GM23338 (cell line): ENCODE data around the gene KRTAP24-1. TPM values are rescaled to one million over a fixed set of nuclear protein-coding genes. Genes with fewer than 3 reads are reported as not detected.

ENCODE experiments used
- ATAC-seq: fragments of 200-7000 bp; cut with Tn5 transposase; 3 replicates; pipeline ENCODE4 v1.9.1; 2020
- DNase-seq: peaks from one replicate; pipeline ENCODE4 v3.0.0-alpha.2; 2015; ENCODE audit warnings: low spot score
- H2AFZ ChIP-seq: fragments of 200-600 bp; sonication (generic); 2 replicates; pipeline ENCODE4 v1.8.0; 2016; ENCODE audit warnings: antibody characterized with exemption, mild to moderate bottlenecking, moderate library complexity
- H3F3A ChIP-seq: fragments of 200-600 bp; sonication (generic); replicated peaks from 2 replicates; pipeline ENCODE4 v1.8.0; 2017; ENCODE audit warnings: antibody characterized with exemption, mixed run types, low read depth
- H3K27ac ChIP-seq: fragments of 200-600 bp; sonication (generic); 2 replicates; pipeline ENCODE4 v1.6.1; 2016; ENCODE audit warnings: low read depth
- H3K27me3 ChIP-seq: fragments of 200-600 bp; sonication (generic); 2 replicates; pipeline ENCODE4 v1.8.0; 2016; ENCODE audit warnings: mild to moderate bottlenecking, mixed run types, moderate library complexity; ENCODE audit not compliant: insufficient read depth
- H3K36me3 ChIP-seq: fragments of 200-600 bp; sonication (generic); 2 replicates; pipeline ENCODE4 v1.8.0; 2016; ENCODE audit warnings: mild to moderate bottlenecking; ENCODE audit not compliant: insufficient read depth
- H3K4me1 ChIP-seq: fragments of 200-600 bp; sonication (generic); 2 replicates; pipeline ENCODE4 v1.8.0; 2016; ENCODE audit warnings: mild to moderate bottlenecking, moderate library complexity; ENCODE audit not compliant: insufficient read depth
- H3K4me2 ChIP-seq: fragments of 200-600 bp; sonication (generic); 2 replicates; pipeline ENCODE4 v1.7.1; 2017; ENCODE audit warnings: mixed run types
- H3K4me3 ChIP-seq: fragments of 200-600 bp; sonication (generic); 2 replicates; pipeline ENCODE4 v1.6.1; 2016; ENCODE audit warnings: mixed run types
- H3K79me2 ChIP-seq: fragments of 200-600 bp; sonication (generic); replicated peaks from 2 replicates; pipeline ENCODE4 v1.8.0; 2017; ENCODE audit warnings: mild to moderate bottlenecking; ENCODE audit not compliant: insufficient read depth
- H3K9me2 ChIP-seq: fragments of 200-600 bp; sonication (generic); 2 replicates; pipeline ENCODE4 v1.8.0; 2017; ENCODE audit not compliant: insufficient read depth
- H4K20me1 ChIP-seq: fragments of 200-600 bp; sonication (generic); replicated peaks from 2 replicates; pipeline ENCODE4 v1.8.0; 2017; ENCODE audit warnings: mild to moderate bottlenecking; ENCODE audit not compliant: insufficient read depth
- H3K27ac Mint-ChIP-seq: 2 replicates; pipeline ENCODE4 v1.8.0; 2020; ENCODE audit warnings: inconsistent platforms, mild to moderate bottlenecking, moderate library complexity, mixed read lengths
- H3K27me3 Mint-ChIP-seq: 3 replicates; pipeline ENCODE4 v1.8.0; 2022; ENCODE audit warnings: low read depth, mild to moderate bottlenecking, moderate library complexity, mixed read lengths, inconsistent platforms; ENCODE audit not compliant: insufficient read depth, poor library complexity
- H3K36me3 Mint-ChIP-seq: 3 replicates; pipeline ENCODE4 v1.8.0; 2021; ENCODE audit warnings: low read depth, mild to moderate bottlenecking, inconsistent platforms, moderate library complexity, mixed read lengths
- H3K4me1 Mint-ChIP-seq: 3 replicates; pipeline ENCODE4 v1.8.0; 2020; ENCODE audit warnings: mild to moderate bottlenecking, inconsistent platforms, mixed read lengths
- H3K4me3 Mint-ChIP-seq: 3 replicates; pipeline ENCODE4 v1.8.0; 2021; ENCODE audit warnings: moderate library complexity, mild to moderate bottlenecking, inconsistent platforms, mixed read lengths
- H3K9me3 Mint-ChIP-seq: 3 replicates; pipeline ENCODE4 v1.8.0; 2020; ENCODE audit warnings: moderate library complexity, mild to moderate bottlenecking, inconsistent platforms, mixed read lengths
- CTCF ChIP-seq, 2 experiments: fragments of 200-600 bp in 1 of 2; sonication (generic) in 1 of 2; conservative IDR thresholded peaks; 2 replicates each; pipeline versions ENCODE4 v1.5.1 to v1.6.1; 2016 to 2017; ENCODE audit warnings: antibody characterized with exemption in 2 of 2, low read depth in 2 of 2, mild to moderate bottlenecking in 2 of 2, moderate library complexity in 1 of 2
- EZH2 ChIP-seq: fragments of 200-600 bp; sonication (generic); IDR thresholded peaks from one replicate; pipeline ENCODE4 v1.8.0; 2017; ENCODE audit warnings: antibody characterized with exemption, mild to moderate bottlenecking, low read depth; ENCODE audit not compliant: unreplicated experiment
- EZH2phosphoT487 ChIP-seq: fragments of 200-600 bp; sonication (generic); IDR thresholded peaks from one replicate; pipeline ENCODE4 v1.8.1; 2018; ENCODE audit warnings: antibody characterized with exemption; ENCODE audit not compliant: unreplicated experiment
- JUNB ChIP-seq: IDR thresholded peaks from one replicate; pipeline ENCODE4 v1.6.1; 2016; ENCODE audit warnings: antibody characterized with exemption; ENCODE audit not compliant: unreplicated experiment
- NANOG ChIP-seq: IDR thresholded peaks from 2 replicates; pipeline ENCODE4 v1.6.1; 2016; ENCODE audit warnings: antibody characterized with exemption, borderline replicate concordance
- STAT1 ChIP-seq: IDR thresholded peaks from one replicate; pipeline ENCODE4 v1.6.1; 2016; ENCODE audit warnings: antibody characterized with exemption; ENCODE audit not compliant: unreplicated experiment
- ZNF114 ChIP-seq: fragments of 250-450 bp; sonication (Bioruptor Pico); IDR thresholded peaks from 2 replicates; pipeline ENCODE4 v1.5.0; 2020; ENCODE audit warnings: mild to moderate bottlenecking, moderate library complexity
- ZNF331 ChIP-seq: fragments of 250-450 bp; sonication (Bioruptor Pico); IDR thresholded peaks from 2 replicates; pipeline ENCODE4 v1.5.0; 2020; ENCODE audit warnings: low read depth, mild to moderate bottlenecking, moderate library complexity
- ZNF462 ChIP-seq: fragments of 250-450 bp; sonication (Bioruptor Pico); IDR thresholded peaks from 2 replicates; pipeline ENCODE4 v1.5.0; 2020; ENCODE audit warnings: mild to moderate bottlenecking, moderate library complexity
- polyA plus RNA-seq: library from polyadenylated mRNA; unstranded; fragments of >200 nt; fragmentation: Nextera tagmentation; extraction: Ambion mirVana; gene quantifications from 2 replicates; pipeline ENCODE4 v1.2.1, GENCODE V29; 2016
- total RNA-seq: library from RNA; depleted of rRNA; stranded (reverse); fragments of >200 nt; shearing (Covaris generic); gene quantifications from 2 replicates; pipeline ENCODE4 v1.2.3, GENCODE V29; 2014
- TF ChIP-seq, protein P1 (sequence below): IDR thresholded peaks from 2 replicates; pipeline ENCODE4 v1.6.1; 2016; ENCODE audit warnings: antibody characterized with exemption

Gene KRTAP24-1
- total and polyA plus RNA-seq, 2 experiments from 2014 or later = not detected

DNA sequence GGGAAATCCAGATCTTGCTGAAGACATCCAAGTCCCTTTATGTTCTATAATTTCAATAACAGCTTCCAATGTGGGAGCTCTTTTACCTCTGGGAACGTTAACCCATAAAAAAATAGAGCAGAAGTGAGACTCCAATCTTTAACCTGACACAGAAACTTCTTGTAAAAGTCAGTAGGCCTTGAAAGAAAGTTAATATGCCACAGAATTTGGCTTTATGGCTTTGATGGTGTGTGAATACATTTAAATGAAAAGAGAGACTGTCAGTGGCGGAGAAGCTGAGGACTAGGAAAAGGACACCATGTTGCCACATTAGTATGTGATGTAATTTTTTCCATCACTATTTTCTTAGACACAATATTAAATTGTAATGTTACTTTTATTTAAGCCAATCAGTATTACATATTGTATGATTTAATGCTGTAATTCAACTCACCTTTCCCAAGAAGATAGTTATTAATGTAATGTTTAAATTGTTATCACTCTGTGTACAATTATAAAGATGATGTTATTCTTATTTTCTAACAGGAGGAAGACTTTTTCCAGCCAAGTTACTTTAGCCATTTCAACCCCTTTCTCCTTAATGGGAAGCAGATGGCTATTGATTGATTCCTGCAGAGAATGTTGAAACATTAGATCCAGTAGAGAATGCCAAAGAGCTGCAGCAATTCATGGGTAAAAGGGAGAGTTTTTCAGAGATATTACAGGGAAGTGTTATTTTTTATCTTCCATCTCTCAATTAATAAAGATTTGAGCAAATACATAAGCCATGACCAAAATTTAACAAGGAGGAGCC, 49.3 kb downstream of the KRTAP24-1 start:
- TF ChIP-seq ZNF331 (CRISPR knock-in tag) (no peak), ZNF114 (CRISPR knock-in tag) (no peak), EZH2 (no peak), ZNF462 (CRISPR knock-in tag) (no peak), STAT1 (no peak), JUNB (no peak), CTCF (conservative IDR thresholded peaks at IDR 0.05; ENCODE audit: low read depth in 2 of 2) (no peak), NANOG (no peak), EZH2phosphoT487 (no peak)
- TF ChIP-seq, protein P1, sequence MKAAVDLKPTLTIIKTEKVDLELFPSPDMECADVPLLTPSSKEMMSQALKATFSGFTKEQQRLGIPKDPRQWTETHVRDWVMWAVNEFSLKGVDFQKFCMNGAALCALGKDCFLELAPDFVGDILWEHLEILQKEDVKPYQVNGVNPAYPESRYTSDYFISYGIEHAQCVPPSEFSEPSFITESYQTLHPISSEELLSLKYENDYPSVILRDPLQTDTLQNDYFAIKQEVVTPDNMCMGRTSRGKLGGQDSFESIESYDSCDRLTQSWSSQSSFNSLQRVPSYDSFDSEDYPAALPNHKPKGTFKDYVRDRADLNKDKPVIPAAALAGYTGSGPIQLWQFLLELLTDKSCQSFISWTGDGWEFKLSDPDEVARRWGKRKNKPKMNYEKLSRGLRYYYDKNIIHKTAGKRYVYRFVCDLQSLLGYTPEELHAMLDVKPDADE = no peak
- H3K9me2 ChIP-seq = no peaks in the 10 kb centered on the region
- H3K4me2 ChIP-seq = no peak overlapping the region
- H4K20me1 ChIP-seq = no peaks in the 10 kb centered on the region
- no peaks in the 10 kb centered on the region for H3K4me1 ChIP-seq
- Mint-ChIP-seq H3K9me3 (no peaks in the 10 kb centered on the region), H3K36me3 (no peaks in the 10 kb centered on the region), H3K27ac (no peak overlapping the region), H3K4me1 (peaks cover 3% of the 10 kb centered on the region; the same call in 1 of the 3 replicates), H3K4me3 (no peak overlapping the region), H3K27me3 (no peaks in the 10 kb centered on the region)
- H2AFZ ChIP-seq = no peak overlapping the region; the same call in 1 of the 2 replicates
- H3F3A ChIP-seq = no peaks in the 10 kb centered on the region
- no peaks in the 10 kb centered on the region for H3K79me2 ChIP-seq
- no peak overlapping the region for H3K27ac ChIP-seq
- H3K4me3 ChIP-seq = no peak overlapping the region
- DNase-seq = no peak
- no peaks in the 10 kb centered on the region for H3K27me3 ChIP-seq
- no peak for ATAC-seq
- H3K36me3 ChIP-seq = no peaks in the 10 kb centered on the region
